HG02870 (cell line): ENCODE measurements around the gene CNPY3.
"Not testable (repeated sequence)": the region's sequence is repeated elsewhere in the genome, so short reads cannot be mapped to it uniquely, and the experiment has no call there.

Experiments
- ATAC-seq: cut with Tn5 transposase; IDR thresholded peaks from one replicate; pipeline ENCODE4 v1.9.1; 2021; ENCODE audit warnings: mild to moderate bottlenecking, moderate library complexity; ENCODE audit not compliant: unreplicated experiment

The CNPY3 gene

DNA sequence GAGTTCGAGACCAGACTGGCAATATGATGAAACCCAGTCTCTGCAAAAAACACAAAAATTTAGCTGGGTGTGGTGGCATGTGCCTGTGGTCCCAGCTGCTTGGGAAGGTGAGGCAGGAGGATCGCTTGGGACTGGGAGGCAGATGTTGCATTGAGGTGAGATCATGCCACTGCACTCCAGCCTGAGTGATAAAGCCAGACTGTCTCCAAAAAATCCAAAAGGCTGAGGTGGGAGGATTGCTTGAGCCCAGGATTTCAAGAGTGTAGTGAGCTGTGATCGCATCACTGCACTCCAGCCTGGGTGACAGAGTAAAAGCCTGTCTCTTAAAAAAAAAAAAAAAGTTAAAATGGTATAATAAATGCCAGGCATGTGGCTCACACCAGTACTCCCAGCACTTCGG, 14.7 kb upstream of the CNPY3 start:
- ATAC-seq: no peak

DNA sequence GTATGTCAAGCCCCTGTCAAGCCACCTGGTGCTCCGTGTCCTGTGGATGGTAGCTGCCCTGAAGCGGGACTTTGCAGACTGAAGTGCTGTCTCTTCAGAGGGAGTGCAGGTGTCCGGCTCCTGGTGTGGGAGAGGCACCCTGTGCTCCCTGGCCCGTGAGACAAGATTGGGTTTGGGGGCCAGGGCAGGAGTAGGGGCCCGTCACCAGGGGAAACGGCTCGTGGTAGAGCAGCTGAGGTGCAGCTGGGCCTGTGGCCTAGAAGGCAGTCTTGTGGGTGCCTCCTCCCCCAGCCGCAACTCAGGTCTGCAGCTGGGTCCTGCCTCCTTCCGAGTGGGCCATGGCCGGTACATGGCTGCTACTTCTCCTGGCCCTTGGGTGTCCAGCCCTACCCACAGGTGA, 13.5 kb upstream of the CNPY3 start, which contains the start of gene PTCRA:
Gene PTCRA, plus strand, starts transcription at position 322 of the 400 bp plus-strand sequence. Its CDS starts 17 bp downstream, at position 339.
- ATAC-seq: peak; percentile 41

DNA sequence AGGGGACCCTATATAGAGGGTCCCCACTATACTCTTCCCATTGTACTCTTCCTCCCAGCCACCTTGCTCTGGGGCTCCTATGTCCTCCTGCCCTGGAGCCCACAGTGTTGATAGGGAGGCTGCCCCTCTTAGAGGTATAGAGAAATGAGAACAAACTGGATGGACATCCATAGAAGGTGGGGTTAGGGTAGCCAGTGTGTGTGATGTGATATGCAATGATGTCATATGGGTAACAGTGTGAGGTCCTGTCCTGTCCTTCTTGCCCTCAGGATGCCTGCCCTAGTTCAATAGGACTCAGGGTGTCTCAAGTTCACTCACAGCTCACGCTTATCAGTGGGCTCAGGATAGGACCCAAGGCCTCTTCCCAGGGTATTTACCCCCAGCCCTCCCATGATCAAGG, 13.0 kb upstream of the CNPY3 start:
- no peak for ATAC-seq

DNA sequence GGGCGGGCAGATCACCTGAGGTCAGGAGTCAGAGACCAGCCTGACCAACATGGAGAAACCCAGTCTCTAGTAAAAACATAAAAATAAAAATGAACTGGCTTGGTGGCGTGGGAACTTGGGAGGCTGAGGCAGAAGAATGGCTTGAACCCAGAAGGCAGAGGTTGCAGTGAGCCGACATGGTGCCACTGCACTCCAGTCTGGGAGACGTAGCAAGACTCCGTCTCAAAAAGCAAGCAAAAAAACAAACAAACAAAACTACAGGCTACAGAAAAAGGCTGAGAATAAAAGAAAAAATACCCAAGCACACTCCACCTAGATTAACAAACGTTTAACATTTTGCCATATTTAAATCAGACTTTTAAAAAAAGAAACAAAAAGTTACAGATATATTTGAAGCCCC, 7.5 kb upstream of the CNPY3 start:
- no peak for ATAC-seq

DNA sequence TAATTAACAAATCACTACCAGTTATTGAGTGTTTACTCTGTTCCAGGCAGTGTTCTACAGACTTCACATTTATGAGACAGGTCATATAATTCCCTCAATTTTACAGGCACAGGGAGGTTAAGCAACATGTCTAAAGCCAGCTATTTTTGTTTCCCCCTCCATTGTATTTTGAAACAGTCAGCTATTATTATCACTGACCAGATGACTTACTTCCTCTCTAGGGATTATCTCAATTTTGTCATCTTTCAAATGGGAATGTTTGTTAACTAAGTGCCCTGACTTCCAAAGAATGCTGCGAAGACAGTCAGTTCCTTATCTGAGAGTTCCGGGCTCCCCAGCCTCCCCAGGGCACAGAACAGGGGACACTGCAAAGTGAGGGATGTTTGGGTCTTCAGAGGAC, 5.6 kb upstream of the CNPY3 start:
- ATAC-seq: no peak

DNA sequence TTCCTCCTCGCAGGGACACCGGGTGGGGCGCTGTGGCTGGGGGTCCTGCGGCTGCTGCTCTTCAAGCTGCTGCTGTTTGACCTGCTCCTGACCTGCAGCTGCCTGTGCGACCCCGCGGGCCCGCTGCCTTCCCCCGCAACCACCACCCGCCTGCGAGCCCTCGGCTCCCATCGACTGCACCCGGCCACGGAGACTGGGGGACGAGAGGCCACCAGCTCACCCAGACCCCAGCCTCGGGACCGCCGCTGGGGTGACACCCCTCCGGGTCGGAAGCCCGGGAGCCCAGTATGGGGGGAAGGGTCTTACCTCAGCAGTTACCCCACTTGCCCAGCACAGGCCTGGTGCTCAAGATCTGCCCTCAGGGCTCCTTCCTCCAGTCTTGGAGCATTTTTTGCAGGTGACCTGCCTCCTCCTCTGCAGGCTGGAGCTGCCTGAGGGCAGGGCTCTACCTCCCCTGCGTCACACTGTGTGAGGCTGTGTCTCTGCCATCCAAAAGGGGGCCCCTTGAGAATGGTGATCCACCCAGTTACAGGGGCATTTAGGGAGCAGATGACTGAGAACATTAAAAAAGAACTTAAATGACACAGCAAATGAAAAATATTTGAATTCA, 3.9 kb upstream of the CNPY3 start:
- no peak for ATAC-seq

DNA sequence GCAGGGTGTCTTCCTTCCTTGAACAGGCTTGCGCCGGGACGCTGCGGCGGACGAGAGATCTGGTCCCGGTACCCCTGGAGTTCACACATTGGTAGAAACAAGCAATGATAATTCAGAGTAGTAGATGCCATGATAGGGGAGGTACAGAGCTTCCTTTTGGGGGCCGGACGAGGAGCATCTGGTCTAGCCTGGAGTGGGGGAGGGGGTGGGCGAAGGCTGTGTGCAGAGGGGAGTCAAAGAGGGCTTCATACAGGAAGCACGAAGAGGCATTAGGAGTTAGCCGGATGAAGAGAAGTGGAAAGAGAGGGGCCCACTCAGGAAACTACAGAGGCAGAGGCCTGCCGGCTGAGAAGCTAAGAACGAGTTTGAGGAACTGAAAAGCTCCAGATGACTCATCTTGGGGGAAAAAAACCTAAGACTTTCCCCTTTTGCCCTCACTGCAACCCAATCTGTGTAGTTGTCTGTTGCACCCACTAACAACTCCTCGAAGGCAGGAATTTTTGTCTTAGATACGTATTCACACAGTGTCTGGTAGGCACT, 611 bp downstream of the CNPY3 start:
- ATAC-seq: peak; percentile 48

DNA sequence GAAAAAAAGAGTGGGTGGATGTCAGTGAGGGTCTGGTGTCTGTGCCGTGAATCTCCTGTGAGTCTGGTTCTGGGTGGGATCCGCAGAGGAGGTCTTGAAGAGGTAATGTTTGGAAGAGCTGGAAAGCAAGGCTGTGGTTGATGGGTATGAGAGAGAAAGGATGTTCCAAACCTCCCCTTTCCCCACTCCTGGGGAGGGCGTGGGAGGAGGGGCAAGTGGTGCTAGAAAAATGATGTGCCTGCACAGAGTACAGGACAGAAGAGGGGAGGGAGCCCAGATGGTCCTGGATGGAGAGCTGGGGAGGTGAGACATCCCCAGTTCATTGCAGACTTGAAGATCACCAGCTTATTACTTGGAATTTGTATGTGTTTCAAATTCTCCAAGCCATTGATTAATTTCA, 3.1 kb downstream of the CNPY3 start:
- no peak for ATAC-seq

DNA sequence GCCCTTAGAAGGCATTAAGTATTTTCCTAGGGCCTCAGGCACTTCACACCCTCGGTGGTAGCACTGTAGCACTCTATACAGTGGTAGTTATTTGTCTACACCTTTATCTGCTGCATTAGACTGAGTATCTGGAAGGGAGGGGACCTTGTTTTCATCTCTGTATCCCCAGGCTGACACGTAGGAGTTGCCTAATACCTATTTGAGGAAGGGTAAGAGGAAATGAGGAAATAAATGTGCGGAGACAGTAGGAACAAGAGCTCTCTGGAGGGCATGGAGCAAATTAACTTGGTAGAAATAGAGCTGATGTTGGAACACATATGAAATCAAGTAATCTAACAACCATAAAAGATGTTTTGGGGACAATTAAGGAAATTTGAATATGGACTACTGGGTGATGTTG, 3.9 kb downstream of the CNPY3 start:
- no peak for ATAC-seq

DNA sequence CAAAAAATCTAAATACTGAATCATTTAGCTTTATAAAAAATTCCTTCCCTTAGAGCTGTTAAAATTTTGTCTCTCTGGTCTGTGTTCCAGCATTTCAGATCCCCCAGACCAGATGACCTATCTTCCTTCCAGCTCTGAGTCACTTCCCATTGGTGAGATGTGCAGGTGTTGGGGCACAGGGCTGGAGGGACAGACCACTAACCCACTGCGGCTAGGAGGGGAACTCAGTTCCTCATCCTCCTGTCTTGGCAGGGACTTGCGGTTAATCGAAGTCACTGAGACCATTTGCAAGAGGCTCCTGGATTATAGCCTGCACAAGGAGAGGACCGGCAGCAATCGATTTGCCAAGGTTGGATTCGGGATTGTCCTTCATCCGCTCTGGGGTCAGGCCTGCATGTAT, 6.0 kb downstream of the CNPY3 start:
- ATAC-seq: no peak

DNA sequence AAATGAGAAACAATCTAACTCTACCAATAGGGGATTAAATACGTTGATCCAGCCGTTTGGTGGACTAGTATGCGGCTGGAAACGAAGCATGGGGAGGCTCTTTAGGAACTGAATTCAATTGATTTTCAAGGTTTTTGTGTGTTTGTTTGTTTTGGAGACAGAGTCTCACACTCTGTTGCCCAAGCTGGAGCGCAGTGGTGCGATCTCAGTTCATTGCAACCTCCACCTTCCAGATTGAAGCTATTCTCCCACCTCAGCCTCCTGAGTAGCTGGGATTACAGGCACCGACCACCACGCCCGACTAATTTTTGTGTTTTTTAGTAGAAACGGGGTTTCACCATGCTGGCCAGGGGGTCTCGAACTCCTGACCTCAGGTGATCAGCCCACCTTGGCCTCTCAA, 7.1 kb downstream of the CNPY3 start:
- no peak for ATAC-seq

DNA sequence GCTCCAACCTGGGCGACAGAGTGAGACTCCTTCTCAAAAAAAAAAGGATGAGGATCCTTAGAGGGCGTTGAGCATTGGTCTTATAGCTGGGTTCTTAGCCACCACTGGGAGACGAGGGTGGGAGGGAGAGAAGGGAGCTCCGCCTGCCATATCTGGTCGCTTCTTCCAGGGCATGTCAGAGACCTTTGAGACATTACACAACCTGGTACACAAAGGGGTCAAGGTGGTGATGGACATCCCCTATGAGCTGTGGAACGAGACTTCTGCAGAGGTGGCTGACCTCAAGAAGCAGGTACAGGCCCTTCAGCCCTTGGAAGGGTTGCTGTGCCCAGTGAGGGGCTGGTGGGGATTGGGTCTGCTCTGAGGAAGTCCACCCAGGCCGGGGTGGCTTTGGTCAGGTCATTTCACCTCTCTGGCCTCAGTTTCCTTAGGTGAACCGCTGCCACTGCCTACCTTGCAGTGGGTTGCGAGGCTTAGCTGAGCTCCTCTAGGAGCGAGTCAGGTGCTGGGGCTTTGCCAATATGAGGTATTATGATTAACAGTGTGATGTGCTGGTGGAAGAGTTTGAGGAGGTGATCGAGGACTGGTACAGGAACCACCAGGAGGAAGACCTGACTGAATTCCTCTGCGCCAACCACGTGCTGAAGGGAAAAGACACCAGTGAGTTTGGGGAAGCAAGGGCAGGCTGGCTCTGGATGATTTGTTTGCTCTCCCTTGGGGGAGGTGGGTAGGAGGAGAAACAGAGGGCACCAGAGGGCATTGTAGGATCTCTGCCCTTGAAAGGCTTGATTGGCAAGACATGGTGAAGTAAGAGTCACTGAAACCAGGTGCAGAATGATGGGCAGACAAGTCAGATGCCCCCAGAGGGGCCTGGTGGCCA, 8.5 kb downstream of the CNPY3 start:
- no peak for ATAC-seq

DNA sequence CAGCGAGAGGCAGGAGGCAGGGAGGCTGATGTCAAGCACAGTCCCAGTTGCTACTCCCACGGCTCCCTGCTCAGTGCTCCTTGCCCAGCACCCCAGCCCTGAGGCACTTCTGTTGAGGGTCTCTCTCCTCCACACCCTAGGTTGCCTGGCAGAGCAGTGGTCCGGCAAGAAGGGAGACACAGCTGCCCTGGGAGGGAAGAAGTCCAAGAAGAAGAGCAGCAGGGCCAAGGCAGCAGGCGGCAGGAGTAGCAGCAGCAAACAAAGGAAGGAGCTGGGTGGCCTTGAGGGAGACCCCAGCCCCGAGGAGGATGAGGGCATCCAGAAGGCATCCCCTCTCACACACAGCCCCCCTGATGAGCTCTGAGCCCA, 9.1 kb downstream of the CNPY3 start:
- ATAC-seq: no peak

DNA sequence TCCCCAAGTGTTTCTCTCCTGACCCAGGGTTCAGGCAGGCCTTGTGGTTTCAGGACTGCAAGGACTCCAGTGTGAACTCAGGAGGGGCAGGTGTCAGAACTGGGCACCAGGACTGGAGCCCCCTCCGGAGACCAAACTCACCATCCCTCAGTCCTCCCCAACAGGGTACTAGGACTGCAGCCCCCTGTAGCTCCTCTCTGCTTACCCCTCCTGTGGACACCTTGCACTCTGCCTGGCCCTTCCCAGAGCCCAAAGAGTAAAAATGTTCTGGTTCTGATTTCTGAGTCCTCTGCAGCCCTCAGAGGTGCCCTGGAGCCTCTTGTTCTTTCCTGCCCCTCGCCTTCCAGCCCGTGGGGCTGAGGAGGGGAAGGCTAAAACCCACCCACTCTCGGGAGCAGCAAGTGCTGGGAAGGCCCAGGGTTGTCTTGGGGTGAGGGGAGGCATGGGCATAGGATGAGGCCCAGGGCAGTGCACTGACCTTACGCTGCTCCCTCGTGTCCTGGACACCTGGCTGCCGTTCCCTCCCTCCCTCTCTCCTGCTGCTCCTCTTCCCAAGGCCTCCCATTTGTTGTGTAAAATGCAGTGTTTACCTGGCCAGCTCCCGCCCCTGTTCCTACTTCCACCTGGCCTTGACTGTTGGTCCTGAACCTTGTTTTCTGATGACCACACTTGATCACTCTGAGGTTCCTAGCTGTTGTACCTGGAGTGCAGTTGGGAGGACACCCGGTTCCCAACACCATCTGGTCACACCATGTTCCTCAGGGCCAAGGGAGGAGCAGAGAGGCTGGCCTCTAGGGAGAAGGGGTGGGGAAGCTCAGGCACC, 9.9 kb downstream of the CNPY3 start:
- no peak for ATAC-seq

DNA sequence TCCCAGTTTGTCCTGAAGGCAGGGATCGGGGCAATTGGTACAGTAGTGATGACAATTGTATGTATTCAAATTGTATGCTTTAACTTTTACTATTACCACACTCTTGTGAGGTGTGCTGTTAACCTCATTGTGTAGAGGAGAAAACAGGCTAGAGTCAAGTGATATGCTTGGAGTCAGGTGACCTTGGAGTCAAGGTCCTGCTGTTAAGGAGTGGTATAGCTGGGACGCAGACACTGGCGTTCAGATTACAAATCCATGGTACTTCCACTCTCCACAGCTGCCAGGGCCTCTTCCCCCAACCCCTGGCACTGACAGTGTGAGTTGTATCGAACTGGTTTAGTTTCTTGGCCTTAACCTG, 10.5 kb downstream of the CNPY3 start:
- no peak for ATAC-seq

DNA sequence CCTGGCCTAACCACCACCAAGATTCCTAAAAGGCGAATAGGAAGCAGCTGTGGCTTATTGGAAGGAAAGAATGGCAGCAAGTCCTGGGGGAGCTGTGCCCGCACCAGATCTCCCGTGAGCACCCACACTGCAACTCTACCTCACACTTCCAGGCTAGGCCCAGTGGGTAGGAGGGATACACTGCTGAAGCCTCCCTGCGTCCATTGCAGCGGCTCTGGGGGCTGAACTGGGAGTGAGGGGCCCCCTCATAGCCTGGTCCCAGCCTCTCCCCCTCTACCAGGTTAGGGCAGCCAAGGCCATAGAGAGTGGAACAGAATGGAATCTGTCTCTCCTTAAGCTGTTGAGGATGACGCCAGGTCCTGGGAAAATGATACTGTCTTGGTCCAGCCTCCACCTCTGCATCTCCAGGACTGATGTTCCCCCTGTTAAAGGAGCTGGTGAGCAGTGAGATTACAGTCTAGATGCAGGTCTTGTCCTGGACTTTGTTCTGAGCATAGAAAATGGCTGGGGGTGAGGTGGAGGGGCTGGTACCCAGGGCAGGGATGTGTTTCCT, 11.3 kb downstream of the CNPY3 start:
- ATAC-seq: no peak

DNA sequence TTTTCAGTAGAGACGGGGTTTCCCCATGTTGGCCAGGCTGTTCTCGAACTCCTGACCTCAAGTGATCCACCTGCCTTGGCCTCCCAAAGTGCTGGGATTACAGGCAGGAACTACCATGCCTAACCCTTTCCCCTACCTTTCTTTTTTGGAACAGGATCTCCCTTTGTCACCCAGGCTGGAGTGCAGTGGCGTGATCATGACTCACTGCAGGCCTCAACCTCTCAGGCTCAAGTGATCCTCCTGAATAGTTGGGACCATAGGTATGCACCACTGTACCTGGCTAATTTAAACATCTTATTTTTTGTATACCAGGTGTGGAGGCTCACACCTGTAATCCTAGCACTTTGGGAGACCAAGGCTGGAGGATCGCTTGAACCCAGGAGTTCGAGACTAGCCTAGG, 12.1 kb downstream of the CNPY3 start:
- not testable (repeated sequence) for ATAC-seq

DNA sequence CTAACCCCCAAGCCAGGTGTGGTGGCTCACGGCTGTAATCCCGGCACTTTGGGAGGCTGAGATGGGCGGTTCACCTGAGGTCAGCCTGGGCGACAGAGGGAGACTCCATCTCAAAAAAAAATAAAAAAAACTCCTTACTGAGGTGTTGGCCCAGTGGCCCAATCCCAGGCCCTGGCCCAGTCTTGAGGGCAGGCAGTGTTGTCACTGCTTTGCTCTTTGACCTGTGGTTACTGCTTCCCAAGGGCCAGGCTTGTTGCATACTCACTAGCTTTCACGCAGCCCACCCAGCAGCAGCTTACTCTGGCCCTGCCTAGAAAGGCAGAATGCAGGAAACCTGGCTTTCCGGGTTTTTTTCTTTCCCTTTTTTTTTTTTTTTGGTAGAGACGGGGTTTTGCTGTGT, 13.2 kb downstream of the CNPY3 start:
- no peak for ATAC-seq

DNA sequence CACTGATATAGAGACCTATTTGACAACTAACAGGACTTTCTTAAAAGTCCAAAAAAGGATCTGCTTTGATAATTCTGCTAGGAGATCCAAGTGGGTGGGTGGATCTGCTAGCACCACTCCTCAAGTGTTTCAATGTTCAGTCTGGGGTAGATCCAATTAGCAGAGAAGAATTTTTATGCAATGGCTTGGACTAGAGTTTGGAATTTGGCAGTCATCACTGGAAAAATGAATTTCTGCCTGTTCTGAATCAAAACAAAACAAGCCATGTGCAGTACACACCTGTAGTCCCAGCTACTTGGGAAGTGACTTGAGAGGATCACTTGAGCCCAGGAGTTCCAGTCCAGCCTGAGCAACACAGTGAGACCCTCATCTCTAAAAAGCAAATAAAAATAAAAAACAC, 18.7 kb downstream of the CNPY3 start:
- no peak for ATAC-seq

DNA sequence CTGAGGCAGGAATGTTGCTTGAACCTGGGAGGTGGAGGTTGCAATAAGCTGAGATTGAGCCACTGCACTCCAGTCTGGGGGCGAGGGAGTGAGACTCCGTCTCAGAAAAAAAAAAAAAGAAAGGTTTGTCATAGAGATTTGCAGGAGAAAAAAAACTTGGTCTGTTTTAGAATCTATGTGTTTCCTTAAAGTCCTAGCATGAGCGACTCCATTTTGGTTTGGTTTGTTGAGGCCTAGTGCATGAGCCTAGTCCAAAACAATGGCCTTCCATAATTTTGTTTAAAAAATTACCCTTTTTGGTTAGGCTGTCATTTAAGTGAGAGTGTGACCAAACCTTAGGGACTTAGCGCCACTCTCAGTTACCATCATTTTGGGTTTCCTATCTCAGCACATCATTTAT, 23.1 kb downstream of the CNPY3 start:
- no peak for ATAC-seq

DNA sequence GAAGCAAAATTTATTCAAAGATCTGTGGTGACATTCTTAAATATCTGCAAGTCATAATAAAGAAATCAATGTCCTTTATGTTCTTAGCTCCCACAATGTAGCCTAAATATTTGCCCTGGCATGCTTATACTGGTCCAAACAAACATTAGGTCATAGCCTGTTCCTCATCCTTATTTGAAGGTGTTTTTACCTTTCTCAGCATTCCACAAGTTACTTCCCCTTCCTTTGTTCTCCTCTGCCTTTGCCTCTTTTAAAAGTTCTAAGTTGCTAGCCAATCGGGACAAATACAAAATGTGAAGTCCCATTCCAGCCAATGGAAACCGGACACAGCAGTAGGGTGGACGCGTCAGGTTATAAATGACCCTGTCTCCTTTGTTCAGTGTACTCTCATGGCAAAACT, 25.1 kb downstream of the CNPY3 start:
- not testable (repeated sequence) for ATAC-seq
